ENCODE data around the gene EME2. TPM values are rescaled to one million over a fixed set of nuclear protein-coding genes. Genes with fewer than 3 reads are reported as not detected.

Gene EME2
- total RNA-seq, 1 experiment from 2014 or later = 63.6 TPM

GRCh38 chr16:1761751-1762150 lies 10.9 kb upstream of the EME2 start:
- TF ChIP-seq CTCF (conservative IDR thresholded peaks at IDR 0.05) = no peak
- H3K4me1 Mint-ChIP-seq = no peaks in the 10 kb centered on the region

More at GRCh38 chr16:1761751-1762150, 10.9 kb upstream of the EME2 start:
- H3K9me3 ChIP-seq (ENCODE audit: control insufficient read depth, low read depth, low read length) = no peaks in the 10 kb centered on the region
- H2BK15ac ChIP-seq (ENCODE audit: low read depth, low read length) = no peak overlapping the region
- no peak overlapping the region for H3K4me2 ChIP-seq (ENCODE audit: insufficient read depth, insufficient read length, low read length)
- no peak overlapping the region for H3T11ph ChIP-seq (ENCODE audit: low read length)
- no peak overlapping the region for H4K8ac ChIP-seq (replicated peaks; ENCODE audit: insufficient read length, low read depth, low read length)
- no peaks in the 10 kb centered on the region for H3K4me1 ChIP-seq (ENCODE audit: insufficient read depth, low read length)
- no peak overlapping the region; a peak in 1 of 7 replicates for H3K27ac Mint-ChIP-seq
- H3K79me2 ChIP-seq (ENCODE audit: insufficient read depth, low read length) = no peaks in the 10 kb centered on the region
- no CpG with 5 or more reads among the region's 15 CpGs for WGBS (ENCODE audit: extremely low coverage, insufficient read length, low lambda C conversion rate)
- H2BK5ac ChIP-seq (ENCODE audit: insufficient read length, low read length) = no peak overlapping the region
- H3K27me3 Mint-ChIP-seq (ENCODE audit: low read depth) = no peaks in the 10 kb centered on the region
- no peaks in the 10 kb centered on the region for H3K9me3 Mint-ChIP-seq
- H3K14ac ChIP-seq (ENCODE audit: insufficient read depth, low read length) = no peak overlapping the region
- no peak overlapping the region for H3K9ac ChIP-seq (ENCODE audit: extremely low read depth, insufficient read length, low read length)
- no peak overlapping the region for H3K18ac ChIP-seq (ENCODE audit: insufficient read length, low read depth, low read length)
- no peak for DNase-seq
- H2BK12ac ChIP-seq (ENCODE audit: insufficient read length, low read depth, low read length) = no peak overlapping the region
- H4K91ac ChIP-seq (ENCODE audit: insufficient read length, low read depth, low read length) = no peak overlapping the region
- no peak overlapping the region for H3K4me3 Mint-ChIP-seq
- peaks cover 3% of the 10 kb centered on the region for H3K23me2 ChIP-seq (ENCODE audit: insufficient read length, low read depth, low read length, poor library complexity, severe bottlenecking)
- H2AK5ac ChIP-seq (ENCODE audit: insufficient read length, low read length) = no peak overlapping the region
- no peak overlapping the region for H2AFZ ChIP-seq (ENCODE audit: low read length)
- H4K5ac ChIP-seq (ENCODE audit: insufficient read length, low read depth, low read length) = no peak overlapping the region
- no peak overlapping the region for H2BK120ac ChIP-seq (ENCODE audit: low read depth, low read length, poor library complexity, severe bottlenecking)
- H3K4ac ChIP-seq (ENCODE audit: low read depth, low read length) = no peak overlapping the region
- H4K20me1 ChIP-seq (ENCODE audit: control insufficient read depth, insufficient read depth, insufficient read length) = no peaks in the 10 kb centered on the region
- no peaks in the 10 kb centered on the region for H3K27me3 ChIP-seq (ENCODE audit: insufficient read depth, low read length)
- no peak overlapping the region for H3K56ac ChIP-seq (ENCODE audit: insufficient read length, low read depth, low read length)
- H3K79me1 ChIP-seq (ENCODE audit: insufficient read depth, low read depth, low read length, poor library complexity, severe bottlenecking) = no peaks in the 10 kb centered on the region
- peaks cover 5 to 23% (median 11%) of the 10 kb centered on the region in 3 experiments; a peak in 6 of 7 replicates for H3K36me3 Mint-ChIP-seq (ENCODE audit: insufficient read depth in 1 of 3, low read depth in 3 of 3)
- no peak overlapping the region for H3K23ac ChIP-seq (ENCODE audit: insufficient read length, low read depth, low read length)
- H2BK20ac ChIP-seq (ENCODE audit: low read depth, low read length, poor library complexity, severe bottlenecking) = no peak overlapping the region
- no peak overlapping the region for H3K27ac ChIP-seq (ENCODE audit: insufficient read length, low read depth, low read length)

All from H9 (cell line).